Mesothelial cell of epicardium (in vitro differentiated cells): ENCODE data around the gene CHI3L2. TPM values are rescaled to one million over a fixed set of nuclear protein-coding genes. Genes with fewer than 3 reads are reported as not detected.
A peak's percentile ranks its signal among the peaks of the same experiment; 100 is the strongest.

Experiments used
- DNase-seq, 2 experiments: peaks; one replicate each; pipeline ENCODE4 v3.0.0; 2021; ENCODE audit warnings: low spot score in 2 of 2; ENCODE audit not compliant: unreplicated experiment in 2 of 2
- H3K27ac Mint-ChIP-seq: 2 replicates; pipeline ENCODE4 v1.8.0; 2021; ENCODE audit warnings: mixed read lengths
- H3K27me3 Mint-ChIP-seq: 2 replicates; pipeline ENCODE4 v1.8.0; 2021; ENCODE audit warnings: low read depth, mixed read lengths
- H3K36me3 Mint-ChIP-seq: 2 replicates; pipeline ENCODE4 v1.8.0; 2021; ENCODE audit warnings: mixed read lengths
- H3K4me1 Mint-ChIP-seq: 2 replicates; pipeline ENCODE4 v1.8.0; 2021; ENCODE audit warnings: mixed read lengths
- H3K4me3 Mint-ChIP-seq: 2 replicates; pipeline ENCODE4 v1.8.0; 2021; ENCODE audit warnings: mild to moderate bottlenecking, moderate library complexity, mixed read lengths
- H3K9me3 Mint-ChIP-seq: 2 replicates; pipeline ENCODE4 v1.8.0; 2021; ENCODE audit warnings: mixed read lengths
- CTCF ChIP-seq: fragments of 200-600 bp; sonication (generic); IDR thresholded peaks from one replicate; pipeline ENCODE4 v1.5.0; 2021; ENCODE audit warnings: antibody characterized with exemption; ENCODE audit not compliant: unreplicated experiment
- total RNA-seq: library from RNA; stranded (reverse); gene quantifications from 3 replicates; pipeline ENCODE4 v1.2.1, GENCODE V29; 2021

CHI3L2 gene
- total RNA-seq, 1 donor from 2014 or later, result not detected

GRCh38 chr1:111199881-111200801 lies 27.4 kb upstream of the CHI3L2 start, which contains the start of gene DENND2D:
Gene DENND2D, minus strand, starts transcription at chr1:111200646. Its CDS starts 187 bp downstream, at chr1:111200459.
- H3K27me3 Mint-ChIP-seq, result peaks cover 5% of the 10 kb centered on the region
- no peak within 1 kb of the TSS for H3K4me3 Mint-ChIP-seq

GRCh38 chr1:111200802-111201161 lies 26.7 kb upstream of the CHI3L2 start:
- Mint-ChIP-seq H3K4me1 (peaks cover 13% of the 10 kb centered on the region), H3K4me3 (no peak overlapping the region), H3K36me3 (no peaks in the 10 kb centered on the region), H3K9me3 (no peaks in the 10 kb centered on the region), H3K27me3 (peaks cover 5% of the 10 kb centered on the region), H3K27ac (no peak overlapping the region)
- TF ChIP-seq CTCF, result no peak
- DNase-seq, result no peak

More at GRCh38 chr1:111199881-111200801, 27.4 kb upstream of the CHI3L2 start, which contains the start of gene DENND2D:
- TF ChIP-seq CTCF, result no peak
- Mint-ChIP-seq H3K4me1 (peaks cover 13% of the 10 kb centered on the region), H3K36me3 (no peaks in the 10 kb centered on the region), H3K27ac (no peak within 1 kb of the TSS), H3K9me3 (no peaks in the 10 kb centered on the region)
- no peak for DNase-seq

- TF ChIP-seq CTCF, result no peak
- peaks cover 5% of the 10 kb centered on the region for H3K27me3 Mint-ChIP-seq
- no peak overlapping the region for H3K27ac Mint-ChIP-seq
- DNase-seq, result no peak
- no peaks in the 10 kb centered on the region for H3K9me3 Mint-ChIP-seq
- peaks cover 13% of the 10 kb centered on the region for H3K4me1 Mint-ChIP-seq
- no peak overlapping the region for H3K4me3 Mint-ChIP-seq
- no peaks in the 10 kb centered on the region for H3K36me3 Mint-ChIP-seq
These were observed 26.0 kb upstream of the CHI3L2 start for GRCh38 chr1:111201275-111202090.

- DNase-seq, result no peak
- no peak for TF ChIP-seq CTCF
- H3K4me3 Mint-ChIP-seq, result peak overlapping the region; percentile 22
- H3K36me3 Mint-ChIP-seq, result no peaks in the 10 kb centered on the region
- peaks cover 5% of the 10 kb centered on the region for H3K27me3 Mint-ChIP-seq
- peaks cover 13% of the 10 kb centered on the region for H3K4me1 Mint-ChIP-seq
- no peaks in the 10 kb centered on the region for H3K9me3 Mint-ChIP-seq
- H3K27ac Mint-ChIP-seq, result peak overlapping the region; percentile 76
These were observed 25.2 kb upstream of the CHI3L2 start for GRCh38 chr1:111202366-111202706.

- DNase-seq, result no peak
- Mint-ChIP-seq H3K9me3 (no peaks in the 10 kb centered on the region), H3K27me3 (peaks cover 5% of the 10 kb centered on the region), H3K4me3 (peak overlapping the region; percentile 30), H3K4me1 (peaks cover 13% of the 10 kb centered on the region), H3K27ac (peak overlapping the region; percentile 76), H3K36me3 (no peaks in the 10 kb centered on the region)
- no peak for TF ChIP-seq CTCF
These were observed 24.5 kb upstream of the CHI3L2 start for GRCh38 chr1:111202707-111203623.
